K562 (cell line): Measurements from ENCODE around the gene VTA1. TPM values are rescaled to one million over a fixed set of nuclear protein-coding genes. Genes with fewer than 3 reads are reported as not detected.

Experiments used
- ARID4B ChIP-seq: sonication (generic); formaldehyde crosslinking; IDR thresholded peaks from 2 replicates; pipeline ENCODE4 v1.8.0; 2022; ENCODE audit warnings: mild to moderate bottlenecking, missing genetic modification reagents
- CCNT2 ChIP-seq: IDR thresholded peaks from 2 replicates; pipeline ENCODE4 v1.6.1; 2011; ENCODE audit warnings: borderline replicate concordance, low read depth, mild to moderate bottlenecking, moderate library complexity, mixed read lengths, low read length; ENCODE audit not compliant: insufficient read length; ENCODE audit errors: extremely low read depth
- CREM ChIP-seq: IDR thresholded peaks from 2 replicates; pipeline ENCODE4 v1.6.1; 2014; ENCODE audit warnings: antibody characterized with exemption, low read depth
- DIDO1 ChIP-seq: fragments of 450-650 bp; IDR thresholded peaks from 2 replicates; pipeline ENCODE4 v1.6.1; 2016; ENCODE audit warnings: low read depth, missing biosample characterization, missing genetic modification characterization
- ERF ChIP-seq: fragments of 450-650 bp; formaldehyde crosslinking; IDR thresholded peaks from 2 replicates; pipeline ENCODE4 v1.4.0; 2020; ENCODE audit warnings: mild to moderate bottlenecking, mixed read lengths
- FOXJ2 ChIP-seq: fragments of 200-800 bp; sonication (Bioruptor generic); IDR thresholded peaks from 2 replicates; pipeline ENCODE4 v1.6.1; 2016; ENCODE audit warnings: missing genetic modification characterization, missing compliant biosample characterization
- FOXK2 ChIP-seq, 2 experiments: fragments of 450-650 bp; IDR thresholded peaks in 1 of 2; conservative IDR thresholded peaks in 1 of 2; 2 replicates each; pipeline ENCODE4 v1.6.1; 2016; ENCODE audit warnings: low read depth in 2 of 2, mild to moderate bottlenecking in 1 of 2
- FOXP1 ChIP-seq: sonication (generic); formaldehyde crosslinking; IDR thresholded peaks from 2 replicates; pipeline ENCODE4 v1.8.0; 2022; ENCODE audit warnings: mild to moderate bottlenecking, missing genetic modification reagents
- GTF2A2 ChIP-seq: IDR thresholded peaks from 2 replicates; pipeline ENCODE4 v1.6.1; 2016; ENCODE audit warnings: mild to moderate bottlenecking, missing genetic modification characterization, missing compliant biosample characterization
- KAT2B ChIP-seq: IDR thresholded peaks from one replicate; pipeline ENCODE4 v1.6.1; 2012; ENCODE audit warnings: low read depth, mild to moderate bottlenecking, control low read depth, inconsistent platforms, low read length, moderate library complexity
- MCM3 ChIP-seq: fragments of 450-650 bp; IDR thresholded peaks from 2 replicates; pipeline ENCODE4 v1.6.1; 2016
- NFATC3 ChIP-seq: fragments of 450-650 bp; IDR thresholded peaks from 2 replicates; pipeline ENCODE4 v1.6.1; 2017; ENCODE audit warnings: mild to moderate bottlenecking
- PCBP1 ChIP-seq: fragments of 200-400 bp; formaldehyde crosslinking; IDR thresholded peaks from 2 replicates; pipeline ENCODE4 v1.6.1; 2018; ENCODE audit warnings: mild to moderate bottlenecking, low read depth, low read length; ENCODE audit not compliant: poor library complexity, severe bottlenecking
- PHTF2 ChIP-seq: fragments of 250-450 bp; sonication (Bioruptor Pico); IDR thresholded peaks from 2 replicates; pipeline ENCODE4 v1.5.0; 2021; ENCODE audit warnings: mild to moderate bottlenecking
- POLR2AphosphoS5 ChIP-seq: IDR thresholded peaks from 2 replicates; pipeline ENCODE4 v1.6.1; 2011; ENCODE audit warnings: mild to moderate bottlenecking, low read depth, low read length, moderate library complexity; ENCODE audit not compliant: control insufficient read depth, insufficient read depth
- RNF2 ChIP-seq: sonication (generic); IDR thresholded peaks from 2 replicates; pipeline ENCODE4 v1.6.1; 2016
- SMAD4 ChIP-seq: fragments of 250-450 bp; sonication (Bioruptor Pico); conservative IDR thresholded peaks from 2 replicates; pipeline ENCODE4 v1.8.0; 2021; ENCODE audit warnings: inconsistent platforms, mild to moderate bottlenecking, moderate library complexity
- SPI1 ChIP-seq: IDR thresholded peaks from 2 replicates; pipeline ENCODE4 v1.6.1; 2011; ENCODE audit warnings: low read depth, low read length, control low read depth, borderline replicate concordance
- ZNF232 ChIP-seq: sonication (generic); formaldehyde crosslinking; IDR thresholded peaks from 2 replicates; pipeline ENCODE4 v1.8.0; 2022; ENCODE audit warnings: mild to moderate bottlenecking, missing genetic modification reagents
- polyA plus RNA-seq, 8 experiments: library from polyadenylated mRNA; depleted of rRNA in 4 of 8; stranded (reverse) in 5 of 8; unstranded in 3 of 8; fragments of >200 nt; fragmentation: Nextera tagmentation in 2 of 8; fragmentation: Illumina TruSeq in 1 of 8; extraction: Ambion mirVana in 2 of 8; extraction: Trizol in 1 of 8; gene quantifications; 2 replicates each; pipeline versions ENCODE4 v1.2.1 to v1.2.3, GENCODE V29; 2011 to 2014; ENCODE audit warnings: inconsistent platforms in 1 of 8, missing spikeins in 1 of 8
- total RNA-seq, 7 experiments: library from RNA; depleted of rRNA in 6 of 7; stranded (reverse); fragments of >200 nt in 6 of 7; fragmentation: Illumina TruSeq in 2 of 7; extraction: Trizol in 2 of 7; gene quantifications; 2 replicates each; pipeline versions ENCODE4 v1.2.1 to v1.2.3, GENCODE V29; 2011 to 2021; ENCODE audit warnings: low replicate concordance in 1 of 7
- TF ChIP-seq, protein P1 (sequence below): sonication (generic); formaldehyde crosslinking; IDR thresholded peaks from 2 replicates; pipeline ENCODE4 v1.8.1; 2023; ENCODE audit warnings: mild to moderate bottlenecking, missing genetic modification reagents

The VTA1 gene
- total and polyA plus RNA-seq, 9 of the 15 experiments (the other 6 are each of a cell fraction or from before 2014, with no cell fraction given), result 47.8 to 182 (median 84.6) TPM

DNA sequence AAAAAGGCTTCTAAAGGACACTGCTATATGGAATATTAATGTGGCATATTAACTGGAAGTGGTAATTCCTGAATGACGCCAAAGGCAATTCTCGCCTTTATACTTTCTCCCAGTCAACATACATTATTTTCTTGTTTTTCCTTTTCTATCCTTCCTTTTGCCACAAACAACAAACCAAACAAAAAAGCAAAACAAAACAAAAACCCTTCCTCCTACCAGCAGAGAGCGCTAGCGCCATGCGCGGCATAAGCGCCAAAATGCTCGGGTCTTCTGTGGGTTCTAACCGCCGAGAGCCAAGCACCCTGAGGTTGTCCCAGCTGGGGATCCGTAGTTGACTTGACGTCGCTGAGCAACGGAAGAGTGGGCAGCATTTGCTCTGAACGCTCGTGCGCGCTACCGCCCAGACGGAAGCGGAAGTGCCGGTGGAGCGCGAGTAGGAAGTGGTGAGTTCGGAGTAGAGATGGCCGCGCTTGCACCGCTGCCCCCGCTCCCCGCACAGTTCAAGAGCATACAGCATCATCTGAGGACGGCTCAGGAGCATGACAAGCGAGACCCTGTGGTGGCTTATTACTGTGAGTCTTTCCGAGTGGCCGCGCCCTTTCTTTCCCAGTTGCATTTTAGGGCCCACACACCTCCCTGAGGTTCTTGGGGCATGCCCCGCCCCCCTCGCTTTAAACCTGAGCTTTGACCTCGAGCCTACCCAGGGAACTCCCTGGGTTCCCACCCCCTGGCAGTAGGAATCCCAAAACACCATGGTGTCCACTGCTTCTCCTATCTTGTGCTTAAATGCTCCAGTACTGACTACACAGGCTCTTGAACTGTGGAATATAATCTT lies at the start of gene VTA1, which contains the start of gene NMBR (continued):
- peak; percentile 72; the same call in 1 of the 2 replicates for TF ChIP-seq DIDO1 (tag)
- TF ChIP-seq GTF2A2 (tag), result no peak
- TF ChIP-seq RNF2, result peak; percentile 84; the same call in 1 of the 2 replicates
- TF ChIP-seq, protein P1, sequence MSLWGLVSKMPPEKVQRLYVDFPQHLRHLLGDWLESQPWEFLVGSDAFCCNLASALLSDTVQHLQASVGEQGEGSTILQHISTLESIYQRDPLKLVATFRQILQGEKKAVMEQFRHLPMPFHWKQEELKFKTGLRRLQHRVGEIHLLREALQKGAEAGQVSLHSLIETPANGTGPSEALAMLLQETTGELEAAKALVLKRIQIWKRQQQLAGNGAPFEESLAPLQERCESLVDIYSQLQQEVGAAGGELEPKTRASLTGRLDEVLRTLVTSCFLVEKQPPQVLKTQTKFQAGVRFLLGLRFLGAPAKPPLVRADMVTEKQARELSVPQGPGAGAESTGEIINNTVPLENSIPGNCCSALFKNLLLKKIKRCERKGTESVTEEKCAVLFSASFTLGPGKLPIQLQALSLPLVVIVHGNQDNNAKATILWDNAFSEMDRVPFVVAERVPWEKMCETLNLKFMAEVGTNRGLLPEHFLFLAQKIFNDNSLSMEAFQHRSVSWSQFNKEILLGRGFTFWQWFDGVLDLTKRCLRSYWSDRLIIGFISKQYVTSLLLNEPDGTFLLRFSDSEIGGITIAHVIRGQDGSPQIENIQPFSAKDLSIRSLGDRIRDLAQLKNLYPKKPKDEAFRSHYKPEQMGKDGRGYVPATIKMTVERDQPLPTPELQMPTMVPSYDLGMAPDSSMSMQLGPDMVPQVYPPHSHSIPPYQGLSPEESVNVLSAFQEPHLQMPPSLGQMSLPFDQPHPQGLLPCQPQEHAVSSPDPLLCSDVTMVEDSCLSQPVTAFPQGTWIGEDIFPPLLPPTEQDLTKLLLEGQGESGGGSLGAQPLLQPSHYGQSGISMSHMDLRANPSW (CRISPR knock-in tag), result no peak
- TF ChIP-seq FOXP1 (CRISPR knock-in tag), result no peak; the same call in 1 of the 2 replicates
- peak; percentile 84 for TF ChIP-seq POLR2AphosphoS5
- no peak for TF ChIP-seq MCM3
- peak; percentile 67 for TF ChIP-seq CCNT2
- no peak for TF ChIP-seq SMAD4 (CRISPR knock-in tag)
- peak; percentile 35 for TF ChIP-seq KAT2B
- no peak for TF ChIP-seq ZNF232 (CRISPR knock-in tag)
- TF ChIP-seq FOXJ2 (tag), result peak; percentile 97
- TF ChIP-seq NFATC3, result no peak; the same call in 1 of the 2 replicates
- no peak for TF ChIP-seq PHTF2 (CRISPR knock-in tag)
- peak; percentile 82 to 90; a peak in 3 of 4 replicates for TF ChIP-seq FOXK2 (conservative IDR thresholded peaks at IDR 0.05 in 1 of 2, IDR thresholded peaks at IDR 0.05 in 1 of 2; ENCODE audit: low read depth in 2 of 2)
- peak; percentile 89 for TF ChIP-seq CREM
- peak; percentile 98 for TF ChIP-seq SPI1
- peak; percentile 95 for TF ChIP-seq ARID4B (CRISPR knock-in tag)
- 0 out of 2 replicates have a peak, but pooled peaks have one; percentile 75 for TF ChIP-seq ERF (CRISPR knock-in tag)
- no peak for TF ChIP-seq PCBP1
